NCI-H345 treated with DMSO at 0.1 percent for 48 hours (cell line): ENCODE data around the gene FANCL.
"Not testable (repeated sequence)": the region's sequence is repeated elsewhere in the genome, so short reads cannot be mapped to it uniquely, and the experiment has no call there.

Experiments used
- DNase-seq: peaks from one replicate; lab custom pipeline; 2025; ENCODE audit not compliant: unreplicated experiment; lab: John Stamatoyannopoulos, UW

The FANCL gene

GRCh38 chr2:58240670-58241545 lies at the start of gene FANCL:
TSS of gene FANCL (minus strand) at chr2:58241325. CDS start at chr2:58241313, 12 bp downstream.
- DNase-seq, result peak; percentile 84

- DNase-seq, result no peak
Observed at GRCh38 chr2:58289029-58289428, 47.9 kb upstream of the FANCL start.

GRCh38 chr2:58283931-58284330 lies 42.8 kb upstream of the FANCL start:
- DNase-seq, result no peak

GRCh38 chr2:58275144-58275543 lies 34.0 kb upstream of the FANCL start:
- DNase-seq, result not testable (repeated sequence)

- no peak for DNase-seq
Observed at GRCh38 chr2:58271826-58272225, 30.7 kb upstream of the FANCL start.

GRCh38 chr2:58268685-58269084 lies 27.6 kb upstream of the FANCL start:
- DNase-seq, result no peak

GRCh38 chr2:58266211-58266610 lies 25.1 kb upstream of the FANCL start:
- no peak for DNase-seq

GRCh38 chr2:58261209-58261608 lies 20.1 kb upstream of the FANCL start:
- no peak for DNase-seq

- DNase-seq, result not testable (repeated sequence)
Observed at GRCh38 chr2:58258456-58258855, 17.3 kb upstream of the FANCL start.

GRCh38 chr2:58251331-58252201 lies 10.4 kb upstream of the FANCL start:
- DNase-seq, result not testable (repeated sequence)

- DNase-seq, result no peak
Observed at GRCh38 chr2:58241546-58241864, 380 bp upstream of the FANCL start.

- no peak for DNase-seq
Observed at GRCh38 chr2:58239243-58239925, 1.7 kb downstream of the FANCL start.

- no peak for DNase-seq
Observed at GRCh38 chr2:58237741-58238140, 3.4 kb downstream of the FANCL start.

- no peak for DNase-seq
Observed at GRCh38 chr2:58235984-58236383, 5.1 kb downstream of the FANCL start.

GRCh38 chr2:58235170-58235569 lies 6.0 kb downstream of the FANCL start:
- no peak for DNase-seq

- no peak for DNase-seq
Observed at GRCh38 chr2:58228299-58228698, 12.8 kb downstream of the FANCL start.

- no peak for DNase-seq
Observed at GRCh38 chr2:58227171-58227917, 13.8 kb downstream of the FANCL start.

- DNase-seq, result no peak
Observed at GRCh38 chr2:58221909-58222308, 19.2 kb downstream of the FANCL start.

- no peak for DNase-seq
Observed at GRCh38 chr2:58215429-58215828, 25.7 kb downstream of the FANCL start.

GRCh38 chr2:58210951-58211568 lies 30.1 kb downstream of the FANCL start:
- DNase-seq, result not testable (repeated sequence)
